Caco-2 (cell line): ENCODE data around the gene DEUP1. TPM values are rescaled to one million over a fixed set of nuclear protein-coding genes. Genes with fewer than 3 reads are reported as not detected.

Experiments
- BruUV-seq: library from RNA; stranded (reverse); fragments of 400-500 nt; replicated peaks from 2 replicates; lab custom pipeline; 2021; lab: Mats Ljungman, UMichigan
- CTCF ChIA-PET: fragments of 300-600 bp; sonication (Branson Sonifier 250); formaldehyde crosslinking; loops from one replicate; lab custom pipeline; 2022; ENCODE audit warnings: antibody characterized with exemption; lab: Charles Lee
- POLR2A ChIA-PET: fragments of 300-600 bp; sonication (Branson Sonifier 250); formaldehyde crosslinking; loops from one replicate; lab custom pipeline; 2022; ENCODE audit warnings: antibody characterized with exemption; lab: Charles Lee
- DNase-seq, 2 experiments: peaks; one replicate each; pipeline versions ENCODE4 v3.0.0 to v3.0.0-alpha.2; 2020 to 2022
- H3K27me3 ChIP-seq: replicated peaks from 2 replicates; pipeline ENCODE4 v1.6.0; 2011; ENCODE audit warnings: low read length; ENCODE audit not compliant: control insufficient read depth, insufficient read depth
- H3K36me3 ChIP-seq: 2 replicates; pipeline ENCODE4 v1.5.1; 2011; ENCODE audit warnings: low read length; ENCODE audit not compliant: control insufficient read depth, insufficient read depth
- H3K4me1 ChIP-seq: fragments of 250-450 bp; sonication (Bioruptor Pico); 2 replicates; pipeline ENCODE4 v1.5.1; 2020; ENCODE audit warnings: mild to moderate bottlenecking
- H3K4me3 ChIP-seq: 2 replicates; pipeline ENCODE4 v1.5.1; 2011; ENCODE audit warnings: low read depth, mild to moderate bottlenecking, control low read depth, low read length
- H3K9me3 ChIP-seq: fragments of 250-450 bp; sonication (Bioruptor Pico); 2 replicates; pipeline ENCODE4 v1.5.1; 2020; ENCODE audit warnings: mild to moderate bottlenecking, moderate library complexity
- H3K27ac Mint-ChIP-seq: one replicate; pipeline ENCODE4 v1.8.0; 2022; ENCODE audit warnings: mixed read lengths; ENCODE audit not compliant: unreplicated experiment
- H3K27me3 Mint-ChIP-seq: one replicate; pipeline ENCODE4 v1.8.0; 2022; ENCODE audit warnings: mixed read lengths; ENCODE audit not compliant: insufficient read depth, unreplicated experiment
- H3K36me3 Mint-ChIP-seq: one replicate; pipeline ENCODE4 v1.8.0; 2022; ENCODE audit warnings: mild to moderate bottlenecking, mixed read lengths; ENCODE audit not compliant: insufficient read depth, unreplicated experiment
- H3K4me1 Mint-ChIP-seq: one replicate; pipeline ENCODE4 v1.8.0; 2022; ENCODE audit warnings: low read depth, mixed read lengths; ENCODE audit not compliant: unreplicated experiment
- H3K4me3 Mint-ChIP-seq: one replicate; pipeline ENCODE4 v1.8.0; 2022; ENCODE audit warnings: mild to moderate bottlenecking, moderate library complexity, mixed read lengths; ENCODE audit not compliant: unreplicated experiment
- H3K9me3 Mint-ChIP-seq: one replicate; pipeline ENCODE4 v1.8.0; 2022; ENCODE audit warnings: mixed read lengths; ENCODE audit not compliant: unreplicated experiment
- intact Hi-C: fragments of 100-400 bp; cut with micrococcal nuclease; formaldehyde crosslinking; loops from one replicate; pipeline ENCODE4 v1.10.0; 2022; ENCODE audit not compliant: unreplicated experiment
- total RNA-seq: library from RNA; stranded (reverse); gene quantifications from 2 replicates; pipeline ENCODE4 v1.2.3, GENCODE V29; 2022
- TF ChIP-seq, protein P1 (sequence below), 2 experiments: fragments of 200-600 bp in 1 of 2; IDR thresholded peaks; 1 replicate in 1 of 2; 2 replicates in 1 of 2; pipeline versions ENCODE4 v1.5.1 to v1.8.0; 2011 to 2022; ENCODE audit warnings: antibody characterized with exemption in 1 of 2, control low read depth in 1 of 2, inconsistent platforms in 1 of 2, low read depth in 1 of 2, low read length in 1 of 2, mild to moderate bottlenecking in 1 of 2, moderate library complexity in 1 of 2; ENCODE audit not compliant: insufficient read depth in 1 of 2, severe bottlenecking in 1 of 2, unreplicated experiment in 1 of 2

The DEUP1 gene
- total RNA-seq, 1 experiment from 2014 or later: 0.25 TPM

DNA sequence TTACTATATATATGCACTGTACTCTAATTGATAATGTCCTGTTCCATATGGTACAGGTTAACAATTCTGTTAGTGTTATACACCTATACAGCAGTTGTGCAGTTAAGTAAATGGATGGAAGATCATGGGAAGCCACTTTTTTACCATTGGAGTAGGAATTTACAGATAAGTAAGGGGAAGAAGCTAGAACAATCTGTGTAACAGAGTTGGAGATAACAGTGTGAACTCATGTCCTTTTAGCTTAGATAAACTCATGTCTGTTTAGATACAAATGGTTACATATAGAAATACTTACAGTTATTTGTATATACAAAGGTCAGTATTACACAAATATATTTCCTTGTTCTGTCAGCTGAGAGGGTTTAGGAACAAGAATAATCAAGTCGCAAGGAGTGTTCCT is 6.8 kb upstream of the DEUP1 start:
- no peaks in the 10 kb centered on the region for H3K36me3 ChIP-seq
- no peaks in the 10 kb centered on the region for H3K4me1 ChIP-seq
- Mint-ChIP-seq H3K27ac (no peak overlapping the region), H3K9me3 (no peaks in the 10 kb centered on the region), H3K27me3 (peaks cover 2% of the 10 kb centered on the region), H3K36me3 (no peaks in the 10 kb centered on the region), H3K4me3 (no peak overlapping the region), H3K4me1 (no peaks in the 10 kb centered on the region)
- DNase-seq: no peak
- ChIA-PET CTCF (no interaction called here), POLR2A (no interaction called here)
- TF ChIP-seq, protein P1, sequence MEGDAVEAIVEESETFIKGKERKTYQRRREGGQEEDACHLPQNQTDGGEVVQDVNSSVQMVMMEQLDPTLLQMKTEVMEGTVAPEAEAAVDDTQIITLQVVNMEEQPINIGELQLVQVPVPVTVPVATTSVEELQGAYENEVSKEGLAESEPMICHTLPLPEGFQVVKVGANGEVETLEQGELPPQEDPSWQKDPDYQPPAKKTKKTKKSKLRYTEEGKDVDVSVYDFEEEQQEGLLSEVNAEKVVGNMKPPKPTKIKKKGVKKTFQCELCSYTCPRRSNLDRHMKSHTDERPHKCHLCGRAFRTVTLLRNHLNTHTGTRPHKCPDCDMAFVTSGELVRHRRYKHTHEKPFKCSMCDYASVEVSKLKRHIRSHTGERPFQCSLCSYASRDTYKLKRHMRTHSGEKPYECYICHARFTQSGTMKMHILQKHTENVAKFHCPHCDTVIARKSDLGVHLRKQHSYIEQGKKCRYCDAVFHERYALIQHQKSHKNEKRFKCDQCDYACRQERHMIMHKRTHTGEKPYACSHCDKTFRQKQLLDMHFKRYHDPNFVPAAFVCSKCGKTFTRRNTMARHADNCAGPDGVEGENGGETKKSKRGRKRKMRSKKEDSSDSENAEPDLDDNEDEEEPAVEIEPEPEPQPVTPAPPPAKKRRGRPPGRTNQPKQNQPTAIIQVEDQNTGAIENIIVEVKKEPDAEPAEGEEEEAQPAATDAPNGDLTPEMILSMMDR (IDR thresholded peaks at IDR 0.05; ENCODE audit: insufficient read depth in 1 of 2, low read depth in 1 of 2, low read length in 1 of 2, severe bottlenecking in 1 of 2, unreplicated experiment in 1 of 2): no peak
- H3K4me3 ChIP-seq: no peak overlapping the region
- no TSS peak for BruUV-seq
- intact Hi-C loops: no loop called here
- 0 out of 2 replicates have a peak, but pooled peaks cover 3% of the 10 kb centered on the region for H3K9me3 ChIP-seq
- H3K27me3 ChIP-seq: no peaks in the 10 kb centered on the region; the same call in 1 of the 2 replicates

DNA sequence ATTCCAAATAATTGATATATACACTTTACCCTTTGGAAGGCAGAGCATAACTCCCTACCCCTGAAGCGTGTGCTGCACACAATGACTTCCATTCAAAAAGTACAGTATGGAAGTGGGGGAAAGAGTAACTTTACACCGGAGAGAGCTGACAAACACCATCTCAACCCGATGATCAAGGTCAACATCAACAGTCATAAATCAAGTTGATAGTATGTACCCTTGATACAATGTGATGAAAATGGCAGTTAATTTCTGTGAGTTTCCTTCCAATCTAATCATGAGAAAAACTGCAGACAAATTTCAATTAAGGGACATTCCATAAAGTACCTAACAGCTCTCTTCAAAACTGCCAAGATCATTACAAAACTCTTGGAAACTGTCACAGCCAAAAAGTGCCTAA is 6.0 kb upstream of the DEUP1 start:
- ChIA-PET CTCF (no interaction called here), POLR2A (no interaction called here)
- no peaks in the 10 kb centered on the region for H3K36me3 ChIP-seq
- intact Hi-C loops: no loop called here
- no peaks in the 10 kb centered on the region; the same call in 1 of the 2 replicates for H3K27me3 ChIP-seq
- H3K36me3 Mint-ChIP-seq: no peaks in the 10 kb centered on the region
- no peak overlapping the region for H3K4me3 ChIP-seq
- H3K27me3 Mint-ChIP-seq: peaks cover 4% of the 10 kb centered on the region
- H3K9me3 Mint-ChIP-seq: no peaks in the 10 kb centered on the region
- 0 out of 2 replicates have a peak, but pooled peaks cover 3% of the 10 kb centered on the region for H3K9me3 ChIP-seq
- no peak overlapping the region for H3K27ac Mint-ChIP-seq
- TF ChIP-seq, protein P1 (IDR thresholded peaks at IDR 0.05; ENCODE audit: insufficient read depth in 1 of 2, low read depth in 1 of 2, low read length in 1 of 2, severe bottlenecking in 1 of 2, unreplicated experiment in 1 of 2): no peak
- H3K4me3 Mint-ChIP-seq: no peak overlapping the region
- H3K4me1 Mint-ChIP-seq: no peaks in the 10 kb centered on the region
- no peak for DNase-seq
- no peaks in the 10 kb centered on the region for H3K4me1 ChIP-seq
- no TSS peak for BruUV-seq

DNA sequence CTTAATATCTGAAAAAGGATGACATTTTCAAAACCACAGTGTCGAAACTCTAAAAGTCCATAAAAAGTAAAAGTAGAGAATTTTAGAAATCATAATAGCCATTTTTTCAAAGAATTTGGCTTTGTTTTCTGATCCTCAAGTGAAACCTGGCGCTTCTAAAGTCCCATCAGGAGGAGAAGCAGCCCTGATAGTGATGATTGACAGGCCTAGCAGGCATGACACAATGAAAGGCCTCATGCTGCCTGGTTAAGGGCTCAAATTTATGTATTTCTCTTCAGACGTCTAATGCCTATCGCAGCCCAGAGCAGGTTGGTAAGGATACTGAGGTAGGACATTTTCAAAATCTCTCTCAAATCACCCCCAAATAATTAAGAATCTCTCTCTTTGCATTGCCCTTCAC is 3.9 kb upstream of the DEUP1 start:
- Histone ChIP-seq H3K4me3 (no peak overlapping the region), H3K9me3 (0 out of 2 replicates have a peak, but pooled peaks cover 3% of the 10 kb centered on the region), H3K4me1 (no peaks in the 10 kb centered on the region), H3K27me3 (no peaks in the 10 kb centered on the region; the same call in none of the 2 replicates), H3K36me3 (no peaks in the 10 kb centered on the region)
- Mint-ChIP-seq H3K9me3 (no peaks in the 10 kb centered on the region), H3K4me3 (no peak overlapping the region), H3K27me3 (peaks cover 12% of the 10 kb centered on the region), H3K27ac (no peak overlapping the region), H3K36me3 (no peaks in the 10 kb centered on the region), H3K4me1 (no peaks in the 10 kb centered on the region)
- ChIA-PET CTCF (no interaction called here), POLR2A (no interaction called here)
- BruUV-seq: no TSS peak
- intact Hi-C loops: loop anchor here (5.0 kb wide), 1 partner anchor 504 kb away; no protein-coding TSS in a partner anchor
- DNase-seq: no peak
- TF ChIP-seq, protein P1 (IDR thresholded peaks at IDR 0.05; ENCODE audit: insufficient read depth in 1 of 2, low read depth in 1 of 2, low read length in 1 of 2, severe bottlenecking in 1 of 2, unreplicated experiment in 1 of 2): no peak
